Urinary bladder (tissue), 2 donors: ENCODE results near the gene TLR2. TPM values are rescaled to one million over a fixed set of nuclear protein-coding genes. Genes with fewer than 3 reads are reported as not detected.

Source experiments
- polyA plus RNA-seq: library from polyadenylated mRNA; stranded (reverse); fragments of 200-250 nt; gene quantifications from one replicate; pipeline ENCODE4 v1.2.3, GENCODE V29; 2013
- total RNA-seq: library from RNA; depleted of rRNA; stranded (reverse); fragments of >200 nt; gene quantifications from one replicate; pipeline ENCODE4 v1.2.3, GENCODE V29; 2014
- donor health status: healthy.

Gene TLR2
- total and polyA plus RNA-seq, 2 donors, result 10.4 to 13.3 TPM

Other genes starting within 250 kb of the TLR2 start
- gene TMEM131L, start 217.9 kb upstream of the TLR2 start, total RNA-seq, result 70.0 TPM
- 9.6 TPM for gene TMEM131L, start 217.9 kb upstream of the TLR2 start, polyA plus RNA-seq
- 3.3 TPM for gene RNF175, start 75.7 kb downstream of the TLR2 start, total RNA-seq
- gene RNF175, start 75.7 kb downstream of the TLR2 start, polyA plus RNA-seq, result 0.27 TPM
- 119 TPM for gene SFRP2, start 104.8 kb downstream of the TLR2 start, total RNA-seq
- 62.9 TPM for gene SFRP2, start 104.8 kb downstream of the TLR2 start, polyA plus RNA-seq